Peyer's patch (tissue), 4 donors: ENCODE data around the gene GALNT2. TPM values are rescaled to one million over a fixed set of nuclear protein-coding genes. Genes with fewer than 3 reads are reported as not detected.

ENCODE experiments used
- DNase-seq, 3 donors: peaks; one replicate each; pipeline ENCODE4 v3.0.0-alpha.2; 2017 to 2019
- H3K27ac ChIP-seq, 4 donors: fragments of 200-600 bp; sonication (generic); one replicate each; pipeline ENCODE4 v1.5.1; 2016 to 2019
- H3K27me3 ChIP-seq, 2 donors: fragments of 200-600 bp; sonication (generic); one replicate each; pipeline ENCODE4 v1.5.1; 2019
- H3K36me3 ChIP-seq, 3 donors: fragments of 200-600 bp; sonication (generic); one replicate each; pipeline ENCODE4 v1.5.1; 2016 to 2019
- H3K4me1 ChIP-seq, 4 donors: fragments of 200-600 bp; sonication (generic); one replicate each; pipeline ENCODE4 v1.5.1; 2016 to 2019
- H3K4me3 ChIP-seq, 4 donors: fragments of 200-600 bp; sonication (generic); 1 replicate in 3 of 4; 2 replicates in 1 of 4; pipeline ENCODE4 v1.5.1; 2016 to 2019; ENCODE audit warnings: mild to moderate bottlenecking in 1 of 4
- H3K9me3 ChIP-seq, 4 donors: fragments of 200-600 bp; sonication (generic); one replicate each; pipeline ENCODE4 v1.5.1; 2016 to 2019; ENCODE audit warnings: mild to moderate bottlenecking in 1 of 4
- CTCF ChIP-seq, 6 experiments: fragments of 450-650 bp in 4 of 6; fragments of 200-600 bp in 2 of 6; sonication (generic) in 1 of 6; IDR thresholded peaks; one replicate each; pipeline ENCODE4 v1.5.1; 2017 to 2019; ENCODE audit warnings: antibody characterized with exemption in 6 of 6, mild to moderate bottlenecking in 3 of 6, moderate library complexity in 1 of 6
- POLR2A ChIP-seq, 2 donors: fragments of 450-650 bp; IDR thresholded peaks; one replicate each; pipeline ENCODE4 v1.5.1; 2017; ENCODE audit warnings: antibody characterized with exemption in 2 of 2, mild to moderate bottlenecking in 2 of 2, moderate library complexity in 2 of 2
- total RNA-seq, 4 donors: library from RNA; depleted of rRNA; stranded (reverse); fragments of >200 nt; gene quantifications; one replicate each; pipeline ENCODE4 v1.1.0, GENCODE V29; 2016

Gene GALNT2
- total RNA-seq, 4 donors from 2014 or later = 36.3 to 52.5 (median 43.6) TPM

- H3K4me1 ChIP-seq = peaks cover 0 to 15% (median 0%) of the 10 kb centered on the region in 4 donors
Observed at GRCh38 chr1:230085178-230085515, 18.1 kb downstream of the GALNT2 start.

GRCh38 chr1:230086151-230086550 is 19.1 kb downstream of the GALNT2 start:
- Histone ChIP-seq H3K9me3 (no peaks in the 10 kb centered on the region), H3K4me1 (peaks cover 0 to 15% (median 0%) of the 10 kb centered on the region in 4 donors), H3K27ac (no peak overlapping the region), H3K27me3 (no peaks in the 10 kb centered on the region), H3K36me3 (no peaks in the 10 kb centered on the region), H3K4me3 (no peak overlapping the region)
- TF ChIP-seq CTCF (IDR thresholded peaks at IDR 0.05) (no peak), POLR2A (IDR thresholded peaks at IDR 0.05) (no peak)
- peak in 1 of 3 donors; percentile 29 for DNase-seq

More at GRCh38 chr1:230085178-230085515, 18.1 kb downstream of the GALNT2 start:
- Histone ChIP-seq H3K9me3 (no peaks in the 10 kb centered on the region), H3K27me3 (no peaks in the 10 kb centered on the region), H3K36me3 (no peaks in the 10 kb centered on the region), H3K4me3 (no peak overlapping the region), H3K27ac (no peak overlapping the region)
- TF ChIP-seq POLR2A (IDR thresholded peaks at IDR 0.05) (no peak), CTCF (IDR thresholded peaks at IDR 0.05) (no peak)
- DNase-seq = no peak

GRCh38 chr1:230087028-230087716 is 20.1 kb downstream of the GALNT2 start:
- Histone ChIP-seq H3K27ac (no peak overlapping the region), H3K4me1 (peaks cover 0 to 15% (median 0%) of the 10 kb centered on the region in 4 donors)
- no peak for TF ChIP-seq POLR2A (IDR thresholded peaks at IDR 0.05)
- TF ChIP-seq CTCF (IDR thresholded peaks at IDR 0.05) = no peak

GRCh38 chr1:230087717-230088105 is 20.7 kb downstream of the GALNT2 start:
- no peaks in the 10 kb centered on the region for H3K27me3 ChIP-seq
- peaks cover 0 to 5% (median 0%) of the 10 kb centered on the region in 3 donors for H3K36me3 ChIP-seq
- H3K9me3 ChIP-seq = no peaks in the 10 kb centered on the region
- no peak for TF ChIP-seq CTCF (IDR thresholded peaks at IDR 0.05)
- TF ChIP-seq POLR2A (IDR thresholded peaks at IDR 0.05) = no peak
- H3K27ac ChIP-seq = no peak overlapping the region
- DNase-seq = no peak
- H3K4me3 ChIP-seq = no peak overlapping the region
- H3K4me1 ChIP-seq = peaks cover 0 to 15% (median 0%) of the 10 kb centered on the region in 4 donors

More at GRCh38 chr1:230087028-230087716, 20.1 kb downstream of the GALNT2 start:
- H3K4me3 ChIP-seq = no peak overlapping the region
- H3K27me3 ChIP-seq = no peaks in the 10 kb centered on the region
- H3K36me3 ChIP-seq = no peaks in the 10 kb centered on the region
- no peak for DNase-seq
- no peaks in the 10 kb centered on the region for H3K9me3 ChIP-seq

GRCh38 chr1:230090194-230090711 is 23.2 kb downstream of the GALNT2 start:
- Histone ChIP-seq H3K27me3 (no peaks in the 10 kb centered on the region), H3K36me3 (peaks cover 0 to 6% (median 0%) of the 10 kb centered on the region in 3 donors), H3K4me3 (no peak overlapping the region), H3K27ac (no peak overlapping the region), H3K9me3 (no peaks in the 10 kb centered on the region), H3K4me1 (no peaks in the 10 kb centered on the region)
- no peak for TF ChIP-seq POLR2A (IDR thresholded peaks at IDR 0.05)
- TF ChIP-seq CTCF (IDR thresholded peaks at IDR 0.05) = no peak
- no peak for DNase-seq
